SK-N-SH (cell line): ENCODE results near the gene BTBD2. TPM values are rescaled to one million over a fixed set of nuclear protein-coding genes. Genes with fewer than 3 reads are reported as not detected.

Experiments used
- CTCF ChIA-PET: fragments of 300-600, 350-600 bp; formaldehyde crosslinking; extraction: SDS; loops from one replicate; lab custom pipeline; 2021; lab: Yijun Ruan, JAX
- POLR2A ChIA-PET: fragments of 350-600 bp; sonication (Branson Sonifier 250); formaldehyde crosslinking; extraction: SDS; loops from one replicate; lab custom pipeline; 2020; ENCODE audit warnings: antibody characterized with exemption, inconsistent platforms; lab: Yijun Ruan, JAX
- DNase-seq: peaks from one replicate; pipeline ENCODE4 v3.0.0; 2012
- H2AFZ ChIP-seq: fragments of 200-600 bp; sonication (generic); 2 replicates; pipeline ENCODE4 v1.8.1; 2016; ENCODE audit warnings: antibody characterized with exemption, mild to moderate bottlenecking, low read depth
- H3F3A ChIP-seq: fragments of 200-600 bp; sonication (generic); replicated peaks from 2 replicates; pipeline ENCODE3; 2016; ENCODE audit warnings: antibody characterized with exemption, mild to moderate bottlenecking; ENCODE audit not compliant: insufficient read depth
- H3K27ac ChIP-seq, 2 experiments: fragments of 200-500 bp in 1 of 2; fragments of 200-600 bp in 1 of 2; sonication (Bioruptor generic) in 1 of 2; sonication (generic), shearing (Covaris generic) in 1 of 2; 2 replicates each; pipeline versions ENCODE4 v1.5.1 to v1.6.1; 2014 to 2016; ENCODE audit warnings: low read depth in 2 of 2, inconsistent platforms in 1 of 2, low read length in 1 of 2, mild to moderate bottlenecking in 1 of 2, mixed read lengths in 1 of 2
- H3K27me3 ChIP-seq: fragments of 200-600 bp; sonication (generic), shearing (Covaris generic); 2 replicates; pipeline ENCODE4 v1.6.1; 2016; ENCODE audit warnings: mixed run types; ENCODE audit not compliant: insufficient read depth
- H3K36me3 ChIP-seq, 2 experiments: fragments of 200-500 bp in 1 of 2; fragments of 200-600 bp in 1 of 2; sonication (Bioruptor generic) in 1 of 2; sonication (generic) in 1 of 2; replicated peaks in 1 of 2; 2 replicates each; pipeline versions ENCODE3 to v1.5.1; 2014 to 2016; ENCODE audit warnings: low read length in 1 of 2, mild to moderate bottlenecking in 1 of 2; ENCODE audit not compliant: insufficient read depth in 2 of 2, control insufficient read depth in 1 of 2
- H3K4me1 ChIP-seq, 2 experiments: fragments of 200-500 bp in 1 of 2; fragments of 200-600 bp in 1 of 2; sonication (Bioruptor generic) in 1 of 2; sonication (generic), shearing (Covaris generic) in 1 of 2; 2 replicates each; pipeline versions ENCODE4 v1.5.1 to v1.6.1; 2014 to 2016; ENCODE audit warnings: low read depth in 1 of 2, low read length in 1 of 2, mixed run types in 1 of 2; ENCODE audit not compliant: insufficient read depth in 2 of 2, control insufficient read depth in 1 of 2
- H3K4me2 ChIP-seq: fragments of 200-600 bp; sonication (generic), shearing (Covaris generic); 2 replicates; pipeline ENCODE4 v1.6.1; 2017; ENCODE audit warnings: mixed run types
- H3K4me3 ChIP-seq, 2 experiments: fragments of 200-500 bp in 1 of 2; fragments of 200-600 bp in 1 of 2; sonication (Bioruptor generic) in 1 of 2; sonication (generic), shearing (Covaris generic) in 1 of 2; 2 replicates each; pipeline versions ENCODE4 v1.5.1 to v1.8.1; 2014 to 2016; ENCODE audit warnings: low read depth in 2 of 2, inconsistent platforms in 1 of 2, low read length in 1 of 2, mild to moderate bottlenecking in 1 of 2, mixed read lengths in 1 of 2, moderate library complexity in 1 of 2
- H3K79me2 ChIP-seq: fragments of 200-600 bp; sonication (generic); 2 replicates; pipeline ENCODE4 v1.8.1; 2017; ENCODE audit warnings: mild to moderate bottlenecking; ENCODE audit not compliant: insufficient read depth
- H3K9ac ChIP-seq: fragments of 200-600 bp; sonication (generic); 2 replicates; pipeline ENCODE4 v1.6.1; 2017; ENCODE audit warnings: mixed run types
- H3K9me2 ChIP-seq: fragments of 200-600 bp; sonication (generic); 2 replicates; pipeline ENCODE4 v1.6.1; 2017; ENCODE audit warnings: mixed run types
- H3K9me3 ChIP-seq: fragments of 200-600 bp; sonication (generic); 2 replicates; pipeline ENCODE4 v1.6.1; 2017; ENCODE audit warnings: mixed run types, mild to moderate bottlenecking, moderate library complexity
- H4K20me1 ChIP-seq: fragments of 200-600 bp; sonication (generic); 2 replicates; pipeline ENCODE4 v1.6.1; 2017; ENCODE audit warnings: mild to moderate bottlenecking, mixed run types; ENCODE audit not compliant: insufficient read depth
- CHD2 ChIP-seq: fragments of 150-350 bp; IDR thresholded peaks from 2 replicates; pipeline ENCODE4 v1.6.1; 2018; ENCODE audit warnings: low read length; ENCODE audit not compliant: partially characterized antibody
- CTCF ChIP-seq: fragments of 200-600 bp; sonication (generic); IDR thresholded peaks from 2 replicates; pipeline ENCODE4 v1.6.1; 2017; ENCODE audit warnings: antibody characterized with exemption, mild to moderate bottlenecking, moderate library complexity
- ELF1 ChIP-seq: IDR thresholded peaks from 2 replicates; pipeline ENCODE4 v1.4.0; 2012
- EP300 ChIP-seq, 2 experiments: IDR thresholded peaks; 2 replicates each; pipeline versions ENCODE4 v1.4.0 to v1.6.1; 2012; ENCODE audit warnings: borderline replicate concordance in 1 of 2, low read depth in 1 of 2, low read length in 1 of 2
- EZH2phosphoT487 ChIP-seq: fragments of 200-600 bp; sonication (generic); IDR thresholded peaks from 2 replicates; pipeline ENCODE4 v1.6.1; 2017; ENCODE audit warnings: low read depth, mixed run types, mild to moderate bottlenecking, antibody characterized with exemption, moderate library complexity, borderline replicate concordance
- FOSL2 ChIP-seq: IDR thresholded peaks from 2 replicates; pipeline ENCODE4 v1.4.0; 2012; ENCODE audit warnings: low read depth, mild to moderate bottlenecking, moderate library complexity, borderline replicate concordance
- FOXM1 ChIP-seq: IDR thresholded peaks from 2 replicates; pipeline ENCODE4 v1.4.0; 2012; ENCODE audit warnings: low read depth, mild to moderate bottlenecking
- NRF1 ChIP-seq: IDR thresholded peaks from 2 replicates; pipeline ENCODE4 v1.6.1; 2012; ENCODE audit warnings: low read depth, mild to moderate bottlenecking, low read length
- PBX3 ChIP-seq: IDR thresholded peaks from 2 replicates; pipeline ENCODE4; 2012
- RAD21 ChIP-seq: IDR thresholded peaks from 2 replicates; pipeline ENCODE4 v1.6.1; 2012; ENCODE audit warnings: mild to moderate bottlenecking, low read length
- RXRA ChIP-seq: IDR thresholded peaks from 2 replicates; pipeline ENCODE4 v1.4.0; 2012; ENCODE audit warnings: low read depth, mild to moderate bottlenecking, borderline replicate concordance
- SIN3A ChIP-seq: IDR thresholded peaks from 2 replicates; pipeline ENCODE4 v1.6.1; 2012; ENCODE audit warnings: low read depth, mild to moderate bottlenecking, low read length, moderate library complexity, borderline replicate concordance
- SMC3 ChIP-seq: IDR thresholded peaks from 2 replicates; pipeline ENCODE4 v1.6.1; 2012; ENCODE audit warnings: low read depth, low read length, improper control_type of control experiment
- TEAD4 ChIP-seq: IDR thresholded peaks from 2 replicates; pipeline ENCODE4 v1.4.0; 2012; ENCODE audit warnings: mild to moderate bottlenecking, borderline replicate concordance; ENCODE audit not compliant: insufficient read depth
- USF1 ChIP-seq: IDR thresholded peaks from 2 replicates; pipeline ENCODE4 v1.4.0; 2012; ENCODE audit warnings: low read depth, borderline replicate concordance
- USF2 ChIP-seq: fragments of 150-350 bp; IDR thresholded peaks from 2 replicates; pipeline ENCODE4 v1.6.1; 2017; ENCODE audit warnings: antibody characterized with exemption, low read length, low read depth, borderline replicate concordance
- YY1 ChIP-seq: IDR thresholded peaks from 2 replicates; pipeline ENCODE4 v1.4.0; 2012; ENCODE audit warnings: low read depth, mild to moderate bottlenecking
- ZBTB33 ChIP-seq: IDR thresholded peaks from 2 replicates; pipeline ENCODE4 v1.4.0; 2012; ENCODE audit warnings: low read depth, borderline replicate concordance
- WGBS: methylation state at CpG from one replicate; pipeline ENCODE4 v1.1.6; 2017; ENCODE audit warnings: low lambda C conversion rate; 5-methylcytosine and 5-hydroxymethylcytosine counted together
- polyA plus RNA-seq, 3 experiments: library from polyadenylated mRNA; depleted of rRNA; stranded (reverse); fragments of >200 nt; gene quantifications; 2 replicates each; pipeline ENCODE4 v1.2.3, GENCODE V29; 2012
- TF ChIP-seq, protein P1 (sequence below): fragments of 150-350 bp; IDR thresholded peaks from 2 replicates; pipeline ENCODE4 v1.6.1; 2016; ENCODE audit warnings: mild to moderate bottlenecking, low read depth, low read length
- TF ChIP-seq, protein P2 (sequence below): IDR thresholded peaks from 2 replicates; pipeline ENCODE4 v1.4.0; 2012; ENCODE audit warnings: low read depth

The BTBD2 gene
- polyA plus RNA-seq, 1 of the 3 experiments (the other 2 are of a cell fraction) = 66.8 TPM

GRCh38 chr19:1944088-1944915, 71.2 kb downstream of the BTBD2 start:
- ChIA-PET POLR2A (no interaction called here), CTCF (interaction anchor here (0.9 to 2.7 kb wide), 5 partner anchors 12 to 37 kb away, joined by 3 to 24 read pairs (median 15); no protein-coding TSS in a partner anchor)

More at GRCh38 chr19:1944088-1944915, 71.2 kb downstream of the BTBD2 start:
- Histone ChIP-seq H3K4me3 (no peak overlapping the region), H3K27me3 (no peaks in the 10 kb centered on the region), H2AFZ (no peak overlapping the region), H3K4me1 (peaks cover 6 to 27% of the 10 kb centered on the region in 2 experiments; a peak in 3 of 4 replicates), H3K36me3 (no peaks in the 10 kb centered on the region), H3K27ac (peak overlapping the region in 1 of 2 experiments; percentile 18; a peak in 1 of 4 replicates), H3K9me2 (no peaks in the 10 kb centered on the region), H3K4me2 (peak overlapping the region; percentile 97; the same call in 1 of the 2 replicates), H3K9me3 (no peaks in the 10 kb centered on the region), H3K79me2 (peaks cover 81% of the 10 kb centered on the region), H3K9ac (no peak overlapping the region), H3F3A (peaks cover 12% of the 10 kb centered on the region), H4K20me1 (peaks cover 63% of the 10 kb centered on the region)
- no peak for DNase-seq
- 97% methylated on average over 9 of the region's 42 CpGs for WGBS
- TF ChIP-seq ELF1 = no peak
- no peak for TF ChIP-seq ZBTB33
- TF ChIP-seq USF1 = no peak
- TF ChIP-seq SMC3 = no peak
- TF ChIP-seq, protein P1, sequence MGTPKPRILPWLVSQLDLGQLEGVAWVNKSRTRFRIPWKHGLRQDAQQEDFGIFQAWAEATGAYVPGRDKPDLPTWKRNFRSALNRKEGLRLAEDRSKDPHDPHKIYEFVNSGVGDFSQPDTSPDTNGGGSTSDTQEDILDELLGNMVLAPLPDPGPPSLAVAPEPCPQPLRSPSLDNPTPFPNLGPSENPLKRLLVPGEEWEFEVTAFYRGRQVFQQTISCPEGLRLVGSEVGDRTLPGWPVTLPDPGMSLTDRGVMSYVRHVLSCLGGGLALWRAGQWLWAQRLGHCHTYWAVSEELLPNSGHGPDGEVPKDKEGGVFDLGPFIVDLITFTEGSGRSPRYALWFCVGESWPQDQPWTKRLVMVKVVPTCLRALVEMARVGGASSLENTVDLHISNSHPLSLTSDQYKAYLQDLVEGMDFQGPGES = no peak
- TF ChIP-seq YY1 = no peak
- TF ChIP-seq RXRA = no peak
- TF ChIP-seq CHD2 = no peak
- no peak for TF ChIP-seq FOSL2
- no peak for TF ChIP-seq USF2
- no peak for TF ChIP-seq RAD21
- TF ChIP-seq TEAD4 = no peak
- TF ChIP-seq CTCF = no peak
- no peak for TF ChIP-seq PBX3
- TF ChIP-seq, protein P2, sequence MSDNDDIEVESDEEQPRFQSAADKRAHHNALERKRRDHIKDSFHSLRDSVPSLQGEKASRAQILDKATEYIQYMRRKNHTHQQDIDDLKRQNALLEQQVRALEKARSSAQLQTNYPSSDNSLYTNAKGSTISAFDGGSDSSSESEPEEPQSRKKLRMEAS = no peak
- TF ChIP-seq EZH2phosphoT487 = no peak
- no peak for TF ChIP-seq NRF1
- TF ChIP-seq SIN3A = no peak
- TF ChIP-seq EP300 (IDR thresholded peaks at IDR 0.05; ENCODE audit: borderline replicate concordance in 1 of 2, low read depth in 1 of 2, low read length in 1 of 2) = no peak
- no peak for TF ChIP-seq FOXM1
